SU-DHL-6 (cell line): Measurements from ENCODE around the gene LRRK1.

ENCODE experiments used
- H2AFZ ChIP-seq: fragments of 200-600 bp; sonication (generic); 2 replicates; pipeline ENCODE4 v1.6.1; 2014; ENCODE audit warnings: low read depth, mild to moderate bottlenecking, moderate library complexity, mixed read lengths, antibody characterized with exemption, low read length; ENCODE audit not compliant: severe bottlenecking
- H3F3A ChIP-seq: fragments of 200-600 bp; shearing (Covaris generic); 2 replicates; pipeline ENCODE4 v1.6.0; 2016; ENCODE audit warnings: antibody characterized with exemption, mild to moderate bottlenecking; ENCODE audit not compliant: insufficient read depth
- H3K27ac ChIP-seq: fragments of 200-600 bp; sonication (generic); 2 replicates; pipeline ENCODE4 v1.5.1; 2016; ENCODE audit warnings: low read depth, mild to moderate bottlenecking, low read length, moderate library complexity, mixed read lengths
- H3K27me3 ChIP-seq: fragments of 200-600 bp; sonication (generic), shearing (Covaris generic); 2 replicates; pipeline ENCODE4 v1.6.0; 2014; ENCODE audit warnings: mild to moderate bottlenecking, low read length
- H3K36me3 ChIP-seq: fragments of 200-600 bp; sonication (generic); 2 replicates; pipeline ENCODE4 v1.6.1; 2014; ENCODE audit warnings: mild to moderate bottlenecking, low read length, mixed read lengths
- H3K4me2 ChIP-seq: fragments of 300-600, 200-600 bp; shearing (Covaris generic), sonication (generic); 2 replicates; pipeline ENCODE4 v1.6.0; 2014; ENCODE audit warnings: low read length, low read depth, mild to moderate bottlenecking; ENCODE audit not compliant: poor library complexity, severe bottlenecking
- H3K4me3 ChIP-seq: fragments of 200-600 bp; sonication (generic); 2 replicates; pipeline ENCODE4 v1.5.1; 2014; ENCODE audit warnings: antibody characterized with exemption, low read length, mild to moderate bottlenecking, mixed read lengths; ENCODE audit not compliant: insufficient read depth, poor library complexity, severe bottlenecking
- H3K79me2 ChIP-seq: fragments of 200-600 bp; sonication (generic); 2 replicates; pipeline ENCODE4 v1.6.1; 2014; ENCODE audit warnings: mild to moderate bottlenecking, low read length, moderate library complexity; ENCODE audit not compliant: insufficient read depth
- H3K9ac ChIP-seq: fragments of 200-600 bp; sonication (generic); 2 replicates; pipeline ENCODE4 v1.7.0; 2014; ENCODE audit warnings: mild to moderate bottlenecking, low read length
- H3K9me2 ChIP-seq: fragments of 200-600 bp; sonication (generic); replicated peaks from 2 replicates; pipeline ENCODE4 v1.6.1; 2014; ENCODE audit warnings: low read length; ENCODE audit not compliant: insufficient read depth
- H3K9me3 ChIP-seq: fragments of 200-600 bp; sonication (generic); 2 replicates; pipeline ENCODE4 v1.6.1; 2014; ENCODE audit warnings: low read length, mixed read lengths; ENCODE audit not compliant: insufficient read depth
- H4K20me1 ChIP-seq: fragments of 200-600 bp; sonication (generic); 2 replicates; pipeline ENCODE4 v1.6.1; 2014; ENCODE audit warnings: low read depth, mild to moderate bottlenecking, antibody characterized with exemption, low read length, moderate library complexity, mixed read lengths
- EZH2phosphoT487 ChIP-seq: fragments of 200-600 bp; sonication (generic), shearing (Covaris generic); conservative IDR thresholded peaks from 2 replicates; pipeline ENCODE4 v1.6.1; 2018; ENCODE audit warnings: mild to moderate bottlenecking, antibody characterized with exemption, low read length, moderate library complexity, mixed read lengths
- TF ChIP-seq, protein P1 (sequence below): fragments of 200-600 bp; sonication (generic); IDR thresholded peaks from one replicate; pipeline ENCODE4 v1.5.1; 2017; ENCODE audit warnings: antibody characterized with exemption, mild to moderate bottlenecking, low read length, moderate library complexity; ENCODE audit not compliant: insufficient read depth, poor library complexity, severe bottlenecking

LRRK1 gene

GRCh38 chr15:100980410-100981046, 61.4 kb downstream of the LRRK1 start:
- no peaks in the 10 kb centered on the region for H4K20me1 ChIP-seq
- peaks cover 16% of the 10 kb centered on the region; the same call in 1 of the 2 replicates for H3F3A ChIP-seq
- peaks cover 83% of the 10 kb centered on the region for H3K79me2 ChIP-seq
- H3K9me3 ChIP-seq, result no peaks in the 10 kb centered on the region
- TF ChIP-seq EZH2phosphoT487, result no peak
- TF ChIP-seq, protein P1, sequence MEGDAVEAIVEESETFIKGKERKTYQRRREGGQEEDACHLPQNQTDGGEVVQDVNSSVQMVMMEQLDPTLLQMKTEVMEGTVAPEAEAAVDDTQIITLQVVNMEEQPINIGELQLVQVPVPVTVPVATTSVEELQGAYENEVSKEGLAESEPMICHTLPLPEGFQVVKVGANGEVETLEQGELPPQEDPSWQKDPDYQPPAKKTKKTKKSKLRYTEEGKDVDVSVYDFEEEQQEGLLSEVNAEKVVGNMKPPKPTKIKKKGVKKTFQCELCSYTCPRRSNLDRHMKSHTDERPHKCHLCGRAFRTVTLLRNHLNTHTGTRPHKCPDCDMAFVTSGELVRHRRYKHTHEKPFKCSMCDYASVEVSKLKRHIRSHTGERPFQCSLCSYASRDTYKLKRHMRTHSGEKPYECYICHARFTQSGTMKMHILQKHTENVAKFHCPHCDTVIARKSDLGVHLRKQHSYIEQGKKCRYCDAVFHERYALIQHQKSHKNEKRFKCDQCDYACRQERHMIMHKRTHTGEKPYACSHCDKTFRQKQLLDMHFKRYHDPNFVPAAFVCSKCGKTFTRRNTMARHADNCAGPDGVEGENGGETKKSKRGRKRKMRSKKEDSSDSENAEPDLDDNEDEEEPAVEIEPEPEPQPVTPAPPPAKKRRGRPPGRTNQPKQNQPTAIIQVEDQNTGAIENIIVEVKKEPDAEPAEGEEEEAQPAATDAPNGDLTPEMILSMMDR, result no peak
- H3K9ac ChIP-seq, result no peak overlapping the region
- no peaks in the 10 kb centered on the region for H3K9me2 ChIP-seq
- H3K4me3 ChIP-seq, result no peak overlapping the region
- H3K4me2 ChIP-seq, result no peak overlapping the region
- peaks cover 53% of the 10 kb centered on the region for H3K36me3 ChIP-seq
- H3K27ac ChIP-seq, result peak overlapping the region; percentile 11; the same call in 1 of the 2 replicates
- no peak overlapping the region for H2AFZ ChIP-seq
- H3K27me3 ChIP-seq, result no peaks in the 10 kb centered on the region

DNA sequence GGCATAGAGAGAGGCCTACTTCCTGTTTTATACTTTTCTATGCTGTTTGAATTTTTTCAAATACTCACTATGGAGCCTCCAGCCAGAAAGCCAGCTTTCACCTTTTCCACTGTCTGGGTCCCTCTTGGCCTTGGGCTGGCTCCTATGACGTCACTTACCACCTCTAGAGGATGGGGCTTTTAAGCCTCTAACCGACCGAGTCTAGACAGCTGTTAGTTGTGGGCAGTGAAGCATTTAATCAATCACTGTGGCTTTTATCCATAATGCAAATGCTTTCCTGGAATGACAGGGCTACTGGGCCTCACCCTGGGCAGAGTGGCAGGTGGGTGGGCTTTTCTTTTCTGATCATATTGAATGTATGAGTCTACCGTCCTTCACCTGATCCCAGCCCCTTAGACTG, 61.9 kb downstream of the LRRK1 start:
- H3K27ac ChIP-seq, result peak overlapping the region; percentile 11; the same call in 1 of the 2 replicates
- peaks cover 50% of the 10 kb centered on the region for H3K36me3 ChIP-seq
- no peaks in the 10 kb centered on the region for H3K9me3 ChIP-seq
- TF ChIP-seq, protein P1, result no peak
- no peak for TF ChIP-seq EZH2phosphoT487
- H3K27me3 ChIP-seq, result no peaks in the 10 kb centered on the region
- H3K4me2 ChIP-seq, result no peak overlapping the region
- no peaks in the 10 kb centered on the region for H4K20me1 ChIP-seq
- H3K79me2 ChIP-seq, result peaks cover 87% of the 10 kb centered on the region
- H3K9ac ChIP-seq, result no peak overlapping the region
- no peak overlapping the region for H2AFZ ChIP-seq
- no peak overlapping the region for H3K4me3 ChIP-seq
- peaks cover 16% of the 10 kb centered on the region; the same call in 1 of the 2 replicates for H3F3A ChIP-seq
- H3K9me2 ChIP-seq, result no peaks in the 10 kb centered on the region

DNA sequence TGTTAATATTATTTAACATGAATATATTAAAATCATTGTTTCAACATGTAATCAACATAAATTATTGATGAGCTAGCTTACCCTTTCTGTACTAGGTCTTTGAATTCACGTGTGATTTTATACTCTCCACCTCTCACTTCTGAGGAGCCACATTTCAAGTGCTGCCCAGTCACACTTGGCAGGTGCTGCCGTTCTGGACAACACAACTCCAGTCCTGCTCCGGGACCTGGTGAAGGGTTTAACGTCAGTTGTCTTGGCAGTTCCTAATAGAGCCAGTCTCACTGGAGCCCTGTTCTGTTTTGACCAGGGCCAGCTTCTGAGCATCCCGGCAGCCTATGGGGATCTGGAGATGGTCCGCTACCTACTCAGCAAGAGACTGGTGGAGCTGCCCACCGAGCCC, 64.1 kb downstream of the LRRK1 start:
- Histone ChIP-seq H3K79me2 (peaks cover 76% of the 10 kb centered on the region), H3K4me2 (no peak overlapping the region), H2AFZ (no peak overlapping the region), H3K36me3 (peaks cover 46% of the 10 kb centered on the region), H3K27ac (no peak overlapping the region), H3F3A (peaks cover 20% of the 10 kb centered on the region), H3K9me2 (no peaks in the 10 kb centered on the region), H3K4me3 (no peak overlapping the region), H3K27me3 (no peaks in the 10 kb centered on the region), H3K9ac (no peak overlapping the region), H4K20me1 (no peaks in the 10 kb centered on the region), H3K9me3 (no peaks in the 10 kb centered on the region)
- TF ChIP-seq, protein P1, result no peak
- no peak for TF ChIP-seq EZH2phosphoT487
